A673 (cell line): ENCODE data around the gene KIF26A. TPM values are rescaled to one million over a fixed set of nuclear protein-coding genes. Genes with fewer than 3 reads are reported as not detected.

ENCODE experiments used
- BruUV-seq: library from RNA; stranded (reverse); fragments of 400-500 nt; replicated peaks from 2 replicates; lab custom pipeline; 2021; lab: Mats Ljungman, UMichigan
- CTCF ChIA-PET: fragments of 300-600 bp; sonication (Branson Sonifier 250); formaldehyde crosslinking; loops from one replicate; lab custom pipeline; 2022; ENCODE audit warnings: antibody characterized with exemption; lab: Charles Lee
- POLR2A ChIA-PET: fragments of 300-600 bp; sonication (Branson Sonifier 250); formaldehyde crosslinking; loops from one replicate; lab custom pipeline; 2022; ENCODE audit warnings: antibody characterized with exemption; ENCODE audit not compliant: low non-redundant PET; lab: Charles Lee
- DNase-seq: peaks from one replicate; pipeline ENCODE4 v3.0.0-alpha.2; 2015; ENCODE audit warnings: low spot score
- H3K27ac ChIP-seq: fragments of 200-600 bp; sonication (generic); 2 replicates; pipeline ENCODE4 v1.5.1; 2016; ENCODE audit warnings: mixed run types, low read depth, mild to moderate bottlenecking, mixed read lengths, antibody characterized with exemption, low read length; ENCODE audit not compliant: poor library complexity, severe bottlenecking
- H3K27me3 ChIP-seq: fragments of 200-600 bp; sonication (generic); replicated peaks from 2 replicates; pipeline ENCODE4 v1.6.1; 2017; ENCODE audit warnings: mixed run types, low read depth, mild to moderate bottlenecking, mixed read lengths, antibody characterized with exemption, low read length; ENCODE audit not compliant: insufficient read depth, poor library complexity
- H3K36me3 ChIP-seq: fragments of 200-600 bp; sonication (generic); 2 replicates; pipeline ENCODE4 v1.6.1; 2016; ENCODE audit warnings: mixed run types, mild to moderate bottlenecking, mixed read lengths, antibody characterized with exemption, low read length; ENCODE audit not compliant: insufficient read depth, poor library complexity, severe bottlenecking
- H3K4me1 ChIP-seq: fragments of 200-600 bp; sonication (generic); 2 replicates; pipeline ENCODE4 v1.6.1; 2017; ENCODE audit warnings: mixed run types, mild to moderate bottlenecking, mixed read lengths, antibody characterized with exemption, low read length; ENCODE audit not compliant: insufficient read depth, poor library complexity, severe bottlenecking
- H3K4me3 ChIP-seq: fragments of 200-600 bp; sonication (generic); 2 replicates; pipeline ENCODE4 v1.5.1; 2016; ENCODE audit warnings: low read depth, mixed run types, mild to moderate bottlenecking, mixed read lengths, low read length; ENCODE audit not compliant: poor library complexity, severe bottlenecking
- H3K9me3 ChIP-seq: fragments of 200-600 bp; sonication (generic); 2 replicates; pipeline ENCODE4 v1.6.1; 2016; ENCODE audit warnings: mixed run types, low read depth, mild to moderate bottlenecking, mixed read lengths, antibody characterized with exemption, low read length; ENCODE audit not compliant: poor library complexity, severe bottlenecking
- CTCF ChIP-seq: fragments of 300-800, 200-600 bp; sonication (generic); conservative IDR thresholded peaks from 2 replicates; pipeline ENCODE4 v1.5.1; 2017; ENCODE audit warnings: low read depth, mild to moderate bottlenecking, antibody characterized with exemption, low read length, moderate library complexity, mixed read lengths
- EZH2 ChIP-seq: fragments of 200-600 bp; sonication (generic); IDR thresholded peaks from 2 replicates; pipeline ENCODE4 v1.6.1; 2017; ENCODE audit warnings: borderline replicate concordance, low read depth, mild to moderate bottlenecking, mixed read lengths, antibody characterized with exemption, low read length; ENCODE audit not compliant: poor library complexity, severe bottlenecking
- intact Hi-C: fragments of 100-400 bp; cut with micrococcal nuclease; formaldehyde crosslinking; loops from one replicate; pipeline ENCODE4 v1.10.0; 2022; ENCODE audit not compliant: unreplicated experiment
- total RNA-seq: library from RNA; stranded (reverse); gene quantifications from 2 replicates; pipeline ENCODE4 v1.2.3, GENCODE V29; 2021

The KIF26A gene
- total RNA-seq, 1 experiment from 2014 or later = 11.5 TPM

GRCh38 chr14:104211741-104212140, 73.4 kb downstream of the KIF26A start:
- H3K27me3 ChIP-seq = no peaks in the 10 kb centered on the region
- ChIA-PET CTCF (no interaction called here), POLR2A (no interaction called here)
- no peak for DNase-seq
- peaks cover 2% of the 10 kb centered on the region for H3K4me1 ChIP-seq
- intact Hi-C loops = no loop called here
- no peak overlapping the region for H3K4me3 ChIP-seq
- H3K9me3 ChIP-seq = no peaks in the 10 kb centered on the region
- H3K27ac ChIP-seq = no peak overlapping the region
- no peaks in the 10 kb centered on the region for H3K36me3 ChIP-seq
- BruUV-seq = no TSS peak
- TF ChIP-seq EZH2 = no peak

DNA sequence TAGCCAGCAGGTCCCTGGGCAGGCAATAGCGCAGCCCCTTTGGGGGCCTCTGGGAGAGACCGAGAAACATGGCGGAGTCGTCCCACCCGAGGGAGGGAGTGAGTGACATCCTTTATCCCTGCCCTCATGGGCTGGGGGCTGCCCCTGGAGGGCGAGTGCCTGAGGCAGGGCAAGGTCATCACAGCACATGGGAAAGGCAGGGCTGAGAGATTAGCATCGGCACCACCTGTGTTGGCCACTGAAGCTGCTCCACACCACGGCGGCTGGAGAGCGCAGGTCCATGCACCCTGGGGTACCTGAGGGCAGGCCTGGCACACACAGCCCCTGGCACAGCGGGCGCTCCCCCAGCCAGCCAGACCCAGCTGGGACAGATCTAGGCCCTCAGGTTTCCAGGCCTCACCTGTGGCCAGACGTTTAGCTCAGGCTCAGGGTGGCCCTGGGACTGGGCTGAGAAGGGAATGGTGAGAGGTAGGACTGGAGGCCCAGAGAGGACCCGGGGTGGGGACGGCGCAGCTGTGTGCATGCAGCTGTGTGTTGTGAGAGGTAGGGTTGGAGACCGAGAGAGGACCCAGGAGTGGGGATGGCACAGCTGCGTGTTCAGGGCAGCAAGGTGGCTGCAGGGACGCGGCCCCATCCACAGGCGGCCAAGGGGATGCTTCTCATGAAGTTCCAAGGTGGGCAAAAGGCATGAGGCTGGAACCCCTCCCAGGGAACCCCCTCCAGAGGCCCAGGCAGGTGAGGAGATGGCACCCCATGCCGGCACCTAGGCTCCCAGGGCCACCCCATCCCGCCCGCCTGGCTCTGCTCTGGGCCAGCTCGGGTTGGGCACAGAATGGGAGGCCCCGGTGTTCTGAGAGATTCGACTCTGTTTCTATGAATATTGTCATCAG, 74.1 kb downstream of the KIF26A start:
- ChIA-PET CTCF (no interaction called here), POLR2A (no interaction called here)
- no peak for DNase-seq
- Histone ChIP-seq H3K4me1 (no peaks in the 10 kb centered on the region), H3K9me3 (no peaks in the 10 kb centered on the region), H3K36me3 (no peaks in the 10 kb centered on the region), H3K27me3 (no peaks in the 10 kb centered on the region), H3K4me3 (no peak overlapping the region), H3K27ac (no peak overlapping the region)
- TF ChIP-seq EZH2 (no peak), CTCF (no peak)
- intact Hi-C loops = no loop called here
- BruUV-seq = no TSS peak

DNA sequence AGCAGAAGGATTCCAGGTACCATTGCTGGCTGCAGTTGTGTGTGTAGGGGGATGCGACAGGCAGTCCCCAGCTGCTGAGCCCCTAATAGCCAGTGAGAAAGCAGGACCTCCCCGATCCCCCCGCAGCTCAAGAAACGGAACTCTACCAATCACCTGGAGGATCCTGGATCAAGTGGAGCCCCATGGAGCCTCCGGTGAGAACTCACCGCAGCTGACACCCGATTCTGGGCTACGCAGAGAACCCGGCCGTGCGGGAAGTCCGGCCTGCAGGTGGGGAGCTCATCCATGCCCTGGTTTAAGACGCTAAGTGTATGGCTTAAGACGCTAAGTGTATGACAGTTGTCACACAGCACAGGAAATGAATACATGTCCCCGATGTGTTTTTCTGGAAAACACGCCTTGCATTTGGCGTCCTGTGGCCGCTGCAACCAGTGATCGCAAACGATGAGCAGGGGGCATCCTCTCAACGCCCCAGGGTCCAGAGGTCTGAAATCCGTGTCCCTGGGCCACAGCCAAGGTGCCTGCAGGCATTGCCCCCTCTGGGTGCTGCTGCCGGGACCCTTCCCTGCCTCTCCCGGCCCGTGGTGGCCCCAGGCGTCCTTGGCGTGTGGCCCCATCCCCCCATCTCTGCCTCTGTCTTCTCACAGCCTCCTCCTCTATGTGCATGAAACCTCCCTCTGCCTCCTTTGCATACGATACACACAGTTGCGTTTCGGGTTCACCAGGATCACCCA, 75.1 kb downstream of the KIF26A start:
- ChIA-PET POLR2A (no interaction called here), CTCF (no interaction called here)
- no TSS peak for BruUV-seq
- H3K4me1 ChIP-seq = no peaks in the 10 kb centered on the region
- DNase-seq = no peak
- no peaks in the 10 kb centered on the region for H3K36me3 ChIP-seq
- H3K9me3 ChIP-seq = no peaks in the 10 kb centered on the region
- H3K27ac ChIP-seq = no peak overlapping the region
- TF ChIP-seq CTCF (no peak), EZH2 (no peak)
- intact Hi-C loops = no loop called here
- no peaks in the 10 kb centered on the region for H3K27me3 ChIP-seq
- H3K4me3 ChIP-seq = no peak overlapping the region
